GM12878 (cell line): ENCODE measurements around the gene CAPSL. TPM values are rescaled to one million over a fixed set of nuclear protein-coding genes. Genes with fewer than 3 reads are reported as not detected.

Experiments
- ATAC-seq: fragments of 200-7000 bp; cut with Tn5 transposase; 3 replicates; pipeline ENCODE4 v1.9.1; 2020; ENCODE audit warnings: mild to moderate bottlenecking, moderate library complexity
- BruUV-seq: library from RNA; stranded (reverse); fragments of 400-500 nt; replicated peaks from 2 replicates; lab custom pipeline; 2021; lab: Mats Ljungman, UMichigan
- CTCF ChIA-PET: fragments of 300-600 bp; sonication (Branson Sonifier 250); formaldehyde crosslinking; extraction: SDS; loops from one replicate; lab custom pipeline; 2021; ENCODE audit warnings: inconsistent platforms; lab: Yijun Ruan, JAX
- POLR2A ChIA-PET: fragments of 350-600 bp; formaldehyde crosslinking; extraction: SDS; loops from one replicate; lab custom pipeline; 2021; ENCODE audit warnings: inconsistent platforms; lab: Charles Lee
- RAD21 ChIA-PET: fragments of 300-600 bp; sonication (Branson Sonifier 250); formaldehyde crosslinking; loops from one replicate; lab custom pipeline; 2023; ENCODE audit warnings: antibody characterized with exemption; ENCODE audit not compliant: unreplicated experiment; lab: Charles Lee
- SMC1A ChIA-PET: fragments of 300-600 bp; sonication (Branson Sonifier 250); formaldehyde crosslinking; loops from one replicate; lab custom pipeline; 2023; ENCODE audit not compliant: unreplicated experiment, uncharacterized antibody; lab: Charles Lee
- DNase-seq: peaks from one replicate; pipeline ENCODE4 v3.0.0-alpha.2; 2011; ENCODE audit warnings: low read depth, low spot score
- FAIRE-seq: peaks from 3 replicates; lab custom pipeline; 2011; peaks lifted over from hg19 to GRCh38; lab: Jason Lieb, UNC
- H2AFZ ChIP-seq: 2 replicates; pipeline ENCODE4 v1.6.0; 2011; ENCODE audit warnings: low read depth, low read length, control low read depth; ENCODE audit not compliant: control insufficient read depth
- H3K27ac ChIP-seq: 2 replicates; pipeline ENCODE4 v1.5.1; 2011; ENCODE audit warnings: control low read depth; ENCODE audit not compliant: control insufficient read depth, insufficient read depth
- H3K27me3 ChIP-seq, 2 experiments: replicated peaks in 1 of 2; 2 replicates each; pipeline versions ENCODE4 v1.6.0 to v1.6.1; 2011; ENCODE audit warnings: low read length in 1 of 2; ENCODE audit not compliant: control insufficient read depth in 2 of 2, insufficient read depth in 2 of 2
- H3K36me3 ChIP-seq, 2 experiments: 2 replicates each; pipeline ENCODE4 v1.5.1; 2011; ENCODE audit warnings: low read length in 1 of 2; ENCODE audit not compliant: control insufficient read depth in 2 of 2, insufficient read depth in 2 of 2
- H3K4me1 ChIP-seq: 2 replicates; pipeline ENCODE4 v1.6.1; 2011; ENCODE audit warnings: mild to moderate bottlenecking, low read length, moderate library complexity, mixed read lengths; ENCODE audit not compliant: control insufficient read depth, insufficient read depth
- H3K4me2 ChIP-seq: 2 replicates; pipeline ENCODE4 v1.6.0; 2011; ENCODE audit warnings: control low read depth; ENCODE audit not compliant: control insufficient read depth, insufficient read depth
- H3K4me3 ChIP-seq: fragments of 200-600 bp; sonication (generic); 2 replicates; pipeline ENCODE4 v1.5.1; 2016
- H3K79me2 ChIP-seq: 2 replicates; pipeline ENCODE4 v1.6.0; 2011; ENCODE audit warnings: low read length; ENCODE audit not compliant: control insufficient read depth, insufficient read depth
- H3K9ac ChIP-seq: 2 replicates; pipeline ENCODE4 v1.8.0; 2011; ENCODE audit warnings: low read length, control low read depth, mixed read lengths; ENCODE audit not compliant: control insufficient read depth, insufficient read depth
- H3K9me3 ChIP-seq: replicated peaks from 3 replicates; pipeline ENCODE4 v1.5.1; 2011; ENCODE audit warnings: mild to moderate bottlenecking, low read length; ENCODE audit not compliant: control insufficient read depth, insufficient read depth
- H4K20me1 ChIP-seq: 2 replicates; pipeline ENCODE4 v1.6.0; 2011; ENCODE audit not compliant: control insufficient read depth, insufficient read depth
- BACH1 ChIP-seq: fragments of 450-650 bp; IDR thresholded peaks from 2 replicates; pipeline ENCODE4 v1.6.1; 2017; ENCODE audit warnings: mild to moderate bottlenecking, borderline replicate concordance
- BCLAF1 ChIP-seq: fragments of 450-650 bp; IDR thresholded peaks from 2 replicates; pipeline ENCODE4 v1.6.1; 2017; ENCODE audit warnings: antibody characterized with exemption, mild to moderate bottlenecking, moderate library complexity
- EGR1 ChIP-seq, 2 experiments: IDR thresholded peaks; 1 replicate in 1 of 2; 2 replicates in 1 of 2; pipeline ENCODE4 v1.6.1; 2011 to 2012; ENCODE audit warnings: low read depth in 2 of 2, low read length in 2 of 2, borderline replicate concordance in 1 of 2, mild to moderate bottlenecking in 1 of 2, moderate library complexity in 1 of 2
- FOS ChIP-seq: IDR thresholded peaks from 3 replicates; pipeline ENCODE4 v1.6.1; 2011; ENCODE audit warnings: borderline replicate concordance; ENCODE audit not compliant: insufficient read length; ENCODE audit errors: extremely low read depth
- IKZF1 ChIP-seq: fragments of 450-650 bp; conservative IDR thresholded peaks from 2 replicates; pipeline ENCODE4 v1.6.1; 2017; ENCODE audit warnings: antibody characterized with exemption, mild to moderate bottlenecking
- IKZF2 ChIP-seq, 2 experiments: fragments of 450-650 bp; IDR thresholded peaks; 2 replicates each; pipeline ENCODE4 v1.6.1; 2017; ENCODE audit warnings: mild to moderate bottlenecking in 2 of 2, moderate library complexity in 2 of 2
- IRF3 ChIP-seq: fragments of 450-650 bp; IDR thresholded peaks from 2 replicates; pipeline ENCODE4 v1.6.1; 2014; ENCODE audit warnings: mild to moderate bottlenecking
- KLF5 ChIP-seq: fragments of 450-650 bp; IDR thresholded peaks from 2 replicates; pipeline ENCODE4 v1.6.1; 2014; ENCODE audit warnings: mild to moderate bottlenecking; ENCODE audit not compliant: partially characterized antibody
- MTA2 ChIP-seq: fragments of 450-650 bp; IDR thresholded peaks from 2 replicates; pipeline ENCODE4 v1.6.1; 2016; ENCODE audit warnings: low read depth, mild to moderate bottlenecking, moderate library complexity
- MXI1 ChIP-seq: fragments of 150-350 bp; IDR thresholded peaks from 2 replicates; pipeline ENCODE4 v1.6.1; 2011; ENCODE audit warnings: low read depth, mild to moderate bottlenecking, inconsistent platforms, low read length, improper control_type of control experiment
- MYB ChIP-seq: fragments of 150-350 bp; IDR thresholded peaks from 2 replicates; pipeline ENCODE4 v1.6.1; 2014; ENCODE audit warnings: mild to moderate bottlenecking, low read depth, low read length, borderline replicate concordance
- NR2C2 ChIP-seq: IDR thresholded peaks from 2 replicates; pipeline ENCODE4 v1.6.1; 2011; ENCODE audit warnings: borderline replicate concordance, low read depth; ENCODE audit not compliant: control insufficient read depth, insufficient read length
- RAD21 ChIP-seq: IDR thresholded peaks from 2 replicates; pipeline ENCODE4 v1.6.1; 2011; ENCODE audit warnings: mild to moderate bottlenecking, low read depth, low read length, moderate library complexity; ENCODE audit not compliant: insufficient read depth
- RCOR1 ChIP-seq: conservative IDR thresholded peaks from 2 replicates; pipeline ENCODE4 v1.6.1; 2012; ENCODE audit warnings: low read depth, low read length, improper control_type of control experiment
- SIX5 ChIP-seq: IDR thresholded peaks from 2 replicates; pipeline ENCODE4 v1.6.1; 2011; ENCODE audit warnings: mild to moderate bottlenecking, low read depth, low read length, moderate library complexity; ENCODE audit not compliant: severe bottlenecking
- SREBF2 ChIP-seq: IDR thresholded peaks from 2 replicates; pipeline ENCODE4 v1.6.1; 2012; ENCODE audit warnings: mild to moderate bottlenecking, low read length
- SRF ChIP-seq, 2 experiments: IDR thresholded peaks; 2 replicates each; pipeline ENCODE4 v1.6.1; 2011; ENCODE audit warnings: low read depth in 2 of 2, low read length in 2 of 2, mild to moderate bottlenecking in 1 of 2, moderate library complexity in 1 of 2
- WGBS: methylation state at CpG from one replicate; pipeline ENCODE4 v1.1.6; 2016; ENCODE audit warnings: low lambda C conversion rate; ENCODE audit not compliant: insufficient replicate concordance, insufficient coverage; ENCODE audit errors: missing lambda C conversion rate; 5-methylcytosine and 5-hydroxymethylcytosine counted together
- in situ Hi-C: fragments of 300-500 bp; cut with MboI; formaldehyde crosslinking; loops from 9 replicates; pipeline ENCODE4 v1.14.3; 2018; ENCODE audit warnings: mixed read lengths
- intact Hi-C: fragments of 100-400 bp; cut with micrococcal nuclease; formaldehyde crosslinking; loops from one replicate; pipeline ENCODE4 v1.14.2; 2022; ENCODE audit not compliant: unreplicated experiment
- polyA plus RNA-seq, 11 experiments: library from polyadenylated mRNA; depleted of rRNA in 4 of 11; unstranded in 6 of 11; stranded (reverse) in 5 of 11; fragments of >200 nt; fragmentation: Nextera tagmentation in 4 of 11; fragmentation: Illumina TruSeq in 1 of 11; extraction: Ambion mirVana in 4 of 11; extraction: Trizol in 1 of 11; gene quantifications; 1 replicate in 1 of 11; 2 replicates in 10 of 11; pipeline versions ENCODE4 v1.2.1 to v1.2.3, GENCODE V29; 2011 to 2016; ENCODE audit warnings: inconsistent platforms in 2 of 11, missing spikeins in 2 of 11, low read depth in 1 of 11
- total RNA-seq, 4 experiments: library from RNA; depleted of rRNA in 3 of 4; stranded (reverse); fragments of >200 nt in 3 of 4; fragmentation: Illumina TruSeq in 1 of 4; extraction: Trizol in 1 of 4; gene quantifications; 2 replicates each; pipeline versions ENCODE4 v1.2.1 to v1.2.3, GENCODE V29; 2013 to 2021
- TF ChIP-seq, protein P1 (sequence below): fragments of 450-650 bp; IDR thresholded peaks from 2 replicates; pipeline ENCODE4 v1.6.1; 2017; ENCODE audit warnings: borderline replicate concordance

CAPSL gene
- total and polyA plus RNA-seq, 10 of the 15 experiments (the other 5 are each of a cell fraction or from before 2014, with no cell fraction given), result 0.19 to 0.57 (median 0.20) TPM; not detected in 7

DNA sequence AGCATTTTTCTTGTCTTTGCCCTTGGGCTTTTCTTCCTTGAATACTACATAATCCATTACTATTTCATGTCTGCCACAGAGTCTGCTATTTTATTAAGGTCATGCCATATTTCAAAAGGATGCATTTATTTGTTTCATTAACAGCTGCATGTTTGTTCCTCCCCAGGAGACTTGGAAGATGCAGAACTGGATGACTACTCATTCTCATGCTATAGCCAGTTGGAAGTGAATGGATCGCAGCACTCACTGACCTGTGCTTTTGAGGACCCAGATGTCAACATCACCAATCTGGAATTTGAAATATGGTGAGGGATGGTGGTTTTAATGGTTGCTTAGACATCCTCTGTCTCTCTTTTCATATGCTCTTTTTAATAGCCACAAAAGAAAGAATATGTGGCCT lies 77.7 kb downstream of the CAPSL start (continued):
- TF ChIP-seq, protein P1, sequence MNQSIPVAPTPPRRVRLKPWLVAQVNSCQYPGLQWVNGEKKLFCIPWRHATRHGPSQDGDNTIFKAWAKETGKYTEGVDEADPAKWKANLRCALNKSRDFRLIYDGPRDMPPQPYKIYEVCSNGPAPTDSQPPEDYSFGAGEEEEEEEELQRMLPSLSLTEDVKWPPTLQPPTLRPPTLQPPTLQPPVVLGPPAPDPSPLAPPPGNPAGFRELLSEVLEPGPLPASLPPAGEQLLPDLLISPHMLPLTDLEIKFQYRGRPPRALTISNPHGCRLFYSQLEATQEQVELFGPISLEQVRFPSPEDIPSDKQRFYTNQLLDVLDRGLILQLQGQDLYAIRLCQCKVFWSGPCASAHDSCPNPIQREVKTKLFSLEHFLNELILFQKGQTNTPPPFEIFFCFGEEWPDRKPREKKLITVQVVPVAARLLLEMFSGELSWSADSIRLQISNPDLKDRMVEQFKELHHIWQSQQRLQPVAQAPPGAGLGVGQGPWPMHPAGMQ, result no peak
- no peak for TF ChIP-seq NR2C2
- no peak for TF ChIP-seq SRF (IDR thresholded peaks at IDR 0.05; ENCODE audit: low read depth in 2 of 2, low read length in 2 of 2)
- TF ChIP-seq FOS, result no peak

DNA sequence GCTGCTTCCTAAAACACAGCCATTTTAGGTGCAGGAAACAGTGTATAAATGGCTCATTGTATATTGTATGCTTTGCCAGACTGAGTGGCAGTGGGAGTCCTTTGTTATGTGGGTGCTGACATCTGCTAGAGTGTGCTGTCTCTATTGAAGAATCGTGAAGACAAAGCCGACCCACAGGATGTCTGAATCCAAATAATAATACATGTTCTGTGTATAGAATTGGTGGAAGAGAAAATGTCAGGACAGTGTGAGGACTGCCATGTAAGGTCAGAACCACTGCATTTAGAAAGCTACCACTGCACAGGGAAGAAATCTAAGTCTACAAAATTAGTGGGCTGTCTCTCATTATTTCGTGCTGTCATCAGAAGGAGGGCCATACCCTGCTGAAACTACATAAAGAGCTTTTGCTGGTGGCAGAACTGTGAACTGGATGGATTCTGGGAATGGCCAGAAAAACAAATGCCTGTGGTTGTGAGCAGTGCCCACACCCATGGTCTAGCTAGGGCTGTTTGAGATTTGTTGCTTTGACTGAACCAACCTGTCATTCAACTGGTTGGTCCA lies 79.2 kb downstream of the CAPSL start:
- no peak overlapping the region for H3K4me2 ChIP-seq
- H3K9ac ChIP-seq, result no peak overlapping the region
- H2AFZ ChIP-seq, result no peak overlapping the region; the same call in 1 of the 2 replicates
- peaks cover 7% of the 10 kb centered on the region for H3K4me1 ChIP-seq
- intact Hi-C loops, result no loop called here
- FAIRE-seq (no peak), DNase-seq (no peak), ATAC-seq (peak; percentile 11)
- no peaks in the 10 kb centered on the region for H3K27me3 ChIP-seq
- POLR2A ChIA-PET, result interaction anchor here (0.9 to 3.5 kb wide), 3 partner anchors 34 to 45 kb away, joined by 3 to 23 read pairs (median 3); no protein-coding TSS in a partner anchor
- RAD21 ChIA-PET, result interaction anchor here (0.6 to 3.1 kb wide), 12 partner anchors 8 to 79 kb away, joined by 3 to 13 read pairs (median 4); no protein-coding TSS in a partner anchor
- CTCF ChIA-PET, result interaction anchor here (0.6 to 1.8 kb wide), 11 partner anchors 12 to 488 kb away, joined by 3 to 8 read pairs (median 4); no protein-coding TSS in a partner anchor
- SMC1A ChIA-PET, result interaction anchor here (0.6 to 15.1 kb wide), 15 partner anchors 9 to 543 kb away, joined by 3 to 238 read pairs (median 5); no protein-coding TSS in a partner anchor
- H3K79me2 ChIP-seq, result no peaks in the 10 kb centered on the region
- H4K20me1 ChIP-seq, result no peaks in the 10 kb centered on the region
- in situ Hi-C loops, result no loop called here
- 0% methylated on average over 3 of the region's 3 CpGs for WGBS
- BruUV-seq, result no TSS peak
- no peaks in the 10 kb centered on the region for H3K36me3 ChIP-seq
- H3K4me3 ChIP-seq, result no peak overlapping the region
- H3K9me3 ChIP-seq, result no peaks in the 10 kb centered on the region
- no peak overlapping the region for H3K27ac ChIP-seq
- TF ChIP-seq RAD21, result no peak
- TF ChIP-seq BACH1, result no peak
- TF ChIP-seq EGR1 (IDR thresholded peaks at IDR 0.05; ENCODE audit: borderline replicate concordance in 1 of 2, low read depth in 2 of 2, low read length in 2 of 2), result no peak
- TF ChIP-seq SIX5, result no peak
- TF ChIP-seq MTA2, result no peak
- TF ChIP-seq IRF3, result no peak
- no peak for TF ChIP-seq IKZF2 (IDR thresholded peaks at IDR 0.05)
- no peak for TF ChIP-seq BCLAF1
- no peak for TF ChIP-seq MYB
- no peak for TF ChIP-seq SREBF2
- no peak for TF ChIP-seq IKZF1
- TF ChIP-seq RCOR1, result no peak
- no peak for TF ChIP-seq MXI1
- TF ChIP-seq KLF5, result no peak
